SK-N-SH (cell line): ENCODE measurements around the gene SHANK1.

Source experiments
- ELF1 ChIP-seq: IDR thresholded peaks from 2 replicates; pipeline ENCODE4 v1.4.0; 2012
- NFIC ChIP-seq: IDR thresholded peaks from 2 replicates; pipeline ENCODE4 v1.4.0; 2012; ENCODE audit warnings: borderline replicate concordance
- RFX5 ChIP-seq: IDR thresholded peaks from 2 replicates; pipeline ENCODE4 v1.6.1; 2012; ENCODE audit warnings: mild to moderate bottlenecking, improper control_type of control experiment, low read length
- SMC3 ChIP-seq: IDR thresholded peaks from 2 replicates; pipeline ENCODE4 v1.6.1; 2012; ENCODE audit warnings: low read depth, low read length, improper control_type of control experiment
- TF ChIP-seq, protein P1 (sequence below): fragments of 200-600 bp; sonication (generic); IDR thresholded peaks from 2 replicates; pipeline ENCODE4 v1.6.1; 2017; ENCODE audit warnings: antibody characterized with exemption, mild to moderate bottlenecking, moderate library complexity

DNA sequence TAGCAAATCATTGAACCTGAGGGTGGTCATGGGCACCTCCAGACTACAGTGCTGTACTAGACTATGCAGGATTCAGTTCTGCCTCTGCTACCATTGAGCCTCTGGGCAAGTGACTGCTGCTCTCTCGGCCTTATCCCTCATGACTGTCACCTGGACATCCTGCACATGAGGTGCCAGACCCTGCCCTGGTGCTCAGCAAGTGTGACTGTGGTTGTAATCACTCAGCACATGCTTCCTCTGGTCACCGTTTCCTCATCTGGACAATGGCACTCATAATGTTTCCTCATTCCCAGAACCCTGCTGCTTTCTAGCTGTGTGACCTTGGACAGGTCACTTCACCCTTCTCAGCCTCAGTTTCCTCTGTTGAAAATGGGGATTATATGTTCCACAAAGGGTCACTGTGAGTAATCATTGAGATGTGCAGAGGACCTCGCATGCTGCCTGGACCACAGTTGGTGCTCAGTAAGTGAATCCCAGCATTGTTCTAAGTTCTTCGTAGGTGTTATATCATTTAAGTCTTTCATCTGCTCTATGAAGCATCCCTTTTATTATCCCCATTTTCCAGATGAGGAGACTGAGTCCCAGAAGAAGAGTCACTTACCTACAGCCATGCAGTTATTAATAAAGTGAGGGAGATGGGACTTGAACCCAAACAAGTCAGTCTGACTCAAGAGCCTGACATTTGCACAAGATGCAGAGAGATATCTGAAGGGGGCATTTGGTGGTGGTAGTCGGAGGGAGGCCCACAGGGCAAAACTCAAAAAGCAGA lies 83.1 kb downstream of the SHANK1 start:
- no peak for TF ChIP-seq SMC3
- TF ChIP-seq NFIC: no peak
- TF ChIP-seq, protein P1, sequence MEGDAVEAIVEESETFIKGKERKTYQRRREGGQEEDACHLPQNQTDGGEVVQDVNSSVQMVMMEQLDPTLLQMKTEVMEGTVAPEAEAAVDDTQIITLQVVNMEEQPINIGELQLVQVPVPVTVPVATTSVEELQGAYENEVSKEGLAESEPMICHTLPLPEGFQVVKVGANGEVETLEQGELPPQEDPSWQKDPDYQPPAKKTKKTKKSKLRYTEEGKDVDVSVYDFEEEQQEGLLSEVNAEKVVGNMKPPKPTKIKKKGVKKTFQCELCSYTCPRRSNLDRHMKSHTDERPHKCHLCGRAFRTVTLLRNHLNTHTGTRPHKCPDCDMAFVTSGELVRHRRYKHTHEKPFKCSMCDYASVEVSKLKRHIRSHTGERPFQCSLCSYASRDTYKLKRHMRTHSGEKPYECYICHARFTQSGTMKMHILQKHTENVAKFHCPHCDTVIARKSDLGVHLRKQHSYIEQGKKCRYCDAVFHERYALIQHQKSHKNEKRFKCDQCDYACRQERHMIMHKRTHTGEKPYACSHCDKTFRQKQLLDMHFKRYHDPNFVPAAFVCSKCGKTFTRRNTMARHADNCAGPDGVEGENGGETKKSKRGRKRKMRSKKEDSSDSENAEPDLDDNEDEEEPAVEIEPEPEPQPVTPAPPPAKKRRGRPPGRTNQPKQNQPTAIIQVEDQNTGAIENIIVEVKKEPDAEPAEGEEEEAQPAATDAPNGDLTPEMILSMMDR: no peak
- TF ChIP-seq RFX5: no peak
- no peak for TF ChIP-seq ELF1
